Hematopoietic multipotent progenitor cell (in vitro differentiated cells): ENCODE results near the gene SIPA1L3. TPM values are rescaled to one million over a fixed set of nuclear protein-coding genes. Genes with fewer than 3 reads are reported as not detected.
"Not testable (repeated sequence)": the region's sequence is repeated elsewhere in the genome, so short reads cannot be mapped to it uniquely, and the experiment has no call there.

Experiments used
- DNase-seq, 3 donors: peaks; one replicate each; pipeline ENCODE4 v3.0.0-alpha.2; 2011 to 2015; ENCODE audit warnings: low read depth in 2 of 3, low spot score in 2 of 3
- total RNA-seq: library from RNA; depleted of rRNA; stranded (reverse); fragments of >200 nt; gene quantifications from one replicate; pipeline ENCODE4 v1.2.3, GENCODE V29; 2012

SIPA1L3 gene
- total RNA-seq, 1 donor: 43.4 TPM

- DNase-seq: no peak
Measured at GRCh38 chr19:38061294-38061693, 154.3 kb downstream of the SIPA1L3 start.

DNA sequence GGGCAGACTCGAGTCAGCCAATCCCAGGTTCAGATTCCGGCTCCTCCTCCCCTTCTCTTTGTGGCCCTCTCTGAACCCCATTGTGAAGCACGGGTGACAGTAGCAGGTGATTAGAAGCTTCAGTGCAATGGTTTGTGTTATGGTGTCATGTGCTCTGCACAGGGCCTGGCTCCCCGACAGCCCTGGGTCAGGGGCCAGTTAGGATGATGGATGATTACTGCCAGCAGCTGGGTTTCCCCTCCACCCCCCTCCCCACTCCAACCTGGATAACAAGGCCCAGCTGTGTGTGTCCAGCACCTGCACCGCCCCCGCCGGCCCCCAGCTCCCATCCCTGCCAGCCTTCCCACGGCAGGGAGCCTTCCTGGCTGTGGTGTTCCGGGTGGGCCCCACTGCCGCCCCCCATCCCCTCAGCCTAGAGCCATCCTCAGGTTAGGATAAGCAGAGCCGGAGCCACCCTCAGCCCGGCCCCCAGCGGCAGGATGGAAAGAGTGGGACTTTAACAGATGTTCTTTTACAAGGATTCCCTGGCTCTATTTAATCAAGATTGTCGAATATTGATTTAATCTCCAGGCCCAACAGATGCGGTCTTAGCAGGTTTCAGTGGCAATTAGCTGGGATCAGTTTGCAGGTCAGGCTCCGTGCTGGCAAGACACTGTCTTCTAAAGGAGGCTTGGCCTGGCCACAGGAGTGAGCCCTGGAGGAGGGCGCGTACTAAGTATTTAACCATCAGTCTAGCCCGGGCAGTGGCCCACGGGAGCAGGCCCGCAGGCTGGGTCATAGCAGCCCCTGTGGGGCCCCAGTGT, 156.2 kb downstream of the SIPA1L3 start:
- no peak for DNase-seq

DNA sequence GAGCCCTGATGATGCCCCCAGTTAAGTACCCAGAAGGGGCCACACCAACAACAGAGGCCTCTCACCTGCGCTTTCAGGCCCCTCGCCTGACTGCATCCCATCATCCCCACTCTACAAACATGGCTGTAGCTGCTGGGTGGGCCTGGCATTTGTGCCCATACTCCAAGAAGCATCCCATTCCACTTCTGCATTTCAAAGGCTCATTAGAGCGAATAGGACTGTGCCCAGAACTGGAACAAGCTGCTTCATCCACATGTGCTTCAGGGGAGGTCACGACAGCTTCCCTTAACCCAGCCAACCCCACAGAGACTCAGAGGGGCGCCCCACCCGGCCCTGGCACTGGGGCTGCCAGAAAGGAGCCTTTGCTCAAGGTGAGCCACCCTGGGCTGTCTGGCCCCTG, 156.9 kb downstream of the SIPA1L3 start:
- no peak for DNase-seq

- DNase-seq: no peak
Measured at GRCh38 chr19:38064661-38065425, 157.8 kb downstream of the SIPA1L3 start.

- DNase-seq: not testable (repeated sequence)
Measured at GRCh38 chr19:38065775-38066174, 158.8 kb downstream of the SIPA1L3 start.

- no peak for DNase-seq
Measured at GRCh38 chr19:38068826-38069225, 161.8 kb downstream of the SIPA1L3 start.

GRCh38 chr19:38070573-38070972, 163.6 kb downstream of the SIPA1L3 start:
- no peak for DNase-seq

GRCh38 chr19:38071054-38071453, 164.0 kb downstream of the SIPA1L3 start:
- DNase-seq: not testable (repeated sequence)

- no peak for DNase-seq
Measured at GRCh38 chr19:38071647-38072046, 164.6 kb downstream of the SIPA1L3 start.

GRCh38 chr19:38072776-38073750, 166.1 kb downstream of the SIPA1L3 start:
- no peak for DNase-seq

GRCh38 chr19:38073841-38074685, 167.1 kb downstream of the SIPA1L3 start:
- DNase-seq: no peak

GRCh38 chr19:38076337-38076736, 169.3 kb downstream of the SIPA1L3 start:
- DNase-seq: no peak

DNA sequence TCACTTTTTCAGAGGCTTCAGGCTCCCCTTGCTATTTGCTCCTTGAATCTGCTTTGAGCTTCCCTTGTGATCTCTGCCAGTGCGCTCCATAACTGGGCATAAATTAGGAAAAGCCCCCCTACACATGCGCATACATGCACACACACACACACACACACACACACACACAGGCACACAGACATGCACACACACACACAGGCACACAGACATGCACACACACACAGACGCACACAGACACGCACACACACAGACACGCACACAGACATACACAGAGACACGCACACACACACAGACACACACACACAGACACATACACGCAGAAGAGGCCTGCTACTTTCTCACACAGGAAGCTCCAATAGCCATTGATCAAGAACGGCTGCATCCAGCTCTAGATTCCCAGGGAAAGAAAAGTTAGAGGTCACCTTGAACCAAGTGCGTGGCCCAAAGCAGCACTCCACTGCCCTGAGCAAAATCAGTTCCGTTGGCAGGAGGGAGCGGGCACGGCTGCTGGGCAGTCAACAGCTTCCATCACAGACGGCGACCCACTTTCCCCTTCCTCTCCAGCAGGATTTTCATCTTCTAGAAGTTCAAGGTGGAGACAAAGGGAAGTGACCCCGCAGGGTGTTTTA, 171.4 kb downstream of the SIPA1L3 start:
- no peak for DNase-seq

- DNase-seq: peak in 1 of 3 donors; percentile 5
Measured at GRCh38 chr19:38079926-38080380, 172.9 kb downstream of the SIPA1L3 start.

DNA sequence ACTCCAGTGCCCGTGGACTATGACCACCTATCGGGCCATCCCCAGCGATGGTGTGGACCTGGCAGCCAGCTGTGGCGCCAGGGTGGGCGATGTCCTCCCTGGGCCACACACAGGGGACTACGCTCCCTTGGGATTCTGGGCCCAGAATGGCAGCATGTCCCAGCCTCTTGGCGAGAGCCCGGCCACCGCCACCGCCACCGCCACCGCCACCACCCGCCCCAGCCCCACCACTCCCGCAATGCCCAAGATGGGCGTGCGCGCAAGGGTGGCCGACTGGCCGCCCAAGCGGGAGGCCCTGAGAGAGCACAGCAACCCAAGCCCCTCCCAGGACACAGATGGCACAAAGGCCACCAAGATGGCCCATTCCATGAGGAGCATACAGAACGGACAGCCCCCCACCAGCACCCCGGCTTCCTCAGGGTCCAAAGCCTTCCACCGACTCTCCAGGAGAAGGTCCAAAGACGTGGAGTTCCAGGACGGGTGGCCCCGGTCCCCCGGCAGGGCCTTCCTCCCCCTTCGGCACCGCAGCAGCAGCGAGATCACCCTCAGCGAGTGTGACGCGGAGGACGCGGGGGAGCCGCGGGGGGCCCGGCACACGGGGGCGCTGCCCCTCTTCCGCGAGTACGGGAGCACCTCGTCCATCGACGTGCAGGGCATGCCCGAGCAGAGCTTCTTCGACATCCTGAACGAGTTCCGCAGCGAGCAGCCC, 174.7 kb downstream of the SIPA1L3 start:
- no peak for DNase-seq

- DNase-seq: no peak
Measured at GRCh38 chr19:38082256-38083118, 175.5 kb downstream of the SIPA1L3 start.

- DNase-seq: no peak
Measured at GRCh38 chr19:38084196-38084595, 177.2 kb downstream of the SIPA1L3 start.

DNA sequence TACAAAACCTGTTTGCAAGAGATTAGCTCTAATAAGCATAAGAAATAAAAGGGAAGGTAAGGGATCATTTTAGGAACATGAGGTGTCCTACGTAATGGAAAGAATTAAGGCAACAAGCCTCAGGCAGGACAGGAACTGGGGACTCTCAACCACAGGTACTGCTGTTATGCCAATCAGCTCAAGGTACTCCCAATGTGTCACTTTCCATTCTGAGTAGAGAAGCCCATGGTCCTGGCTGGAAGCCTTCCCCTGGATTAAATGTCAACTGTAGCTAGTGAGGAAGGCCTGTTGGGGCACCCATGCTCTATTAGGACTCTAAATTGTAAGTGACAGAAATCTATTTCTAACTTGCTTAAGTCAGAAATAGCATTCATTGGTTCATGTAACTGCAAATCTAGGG, 182.4 kb downstream of the SIPA1L3 start:
- DNase-seq: no peak
